ENCODE measurements around the gene OR11G2. TPM values are rescaled to one million over a fixed set of nuclear protein-coding genes. Genes with fewer than 3 reads are reported as not detected.

Gene OR11G2
- not detected for total RNA-seq
- polyA plus RNA-seq (2013, experiment 1 of 2) = not detected
- polyA plus RNA-seq (2013, experiment 2 of 2) = not detected
- long read RNA-seq, experiment 1 = 0 reads
- long read RNA-seq, experiment 2 = 0 reads
- long read RNA-seq, experiment 3 = 0 reads
- long read RNA-seq, experiment 4 = 0 reads

GRCh38 chr14:20190596-20190995 lies at the start of gene OR11G2:
Gene OR11G2 (plus strand): TSS chr14:20190896. CDS start chr14:20197438, 6,542 bp downstream.
- 40% methylated on average over 1 of the region's 1 CpG; no CpG with 5 or more reads in 1 of the 2 experiments for WGBS, 2 experiments (ENCODE audit: insufficient coverage in 1 of 2, insufficient read length in 1 of 2)
- no peaks in the 10 kb centered on the region for H3K4me1 ChIP-seq (ENCODE audit: control insufficient read depth, insufficient read depth, low read length)
- H3K4me3 ChIP-seq (ENCODE audit: low read length) = no peak within 1 kb of the TSS
- no peak within 1 kb of the TSS for H3K4me3 Mint-ChIP-seq
- no peaks in the 10 kb centered on the region for H3K27me3 ChIP-seq (ENCODE audit: control insufficient read depth, insufficient read depth, low read length, poor library complexity, severe bottlenecking)
- H3K9ac ChIP-seq (ENCODE audit: extremely low read depth, low read length, poor library complexity, severe bottlenecking) = no peak within 1 kb of the TSS
- H3K27me3 Mint-ChIP-seq (ENCODE audit: insufficient read depth) = no peaks in the 10 kb centered on the region
- H3K4me1 Mint-ChIP-seq = no peaks in the 10 kb centered on the region
- H3K27ac Mint-ChIP-seq = no peak within 1 kb of the TSS
- TF ChIP-seq CTCF (conservative IDR thresholded peaks at IDR 0.05) = no peak
- peaks cover 90% of the 10 kb centered on the region for H3K9me3 ChIP-seq (ENCODE audit: control insufficient read depth, low read length)
- DNase-seq = no peak
- peaks cover 94% of the 10 kb centered on the region for H3K9me3 Mint-ChIP-seq
- no peaks in the 10 kb centered on the region for H3K36me3 ChIP-seq (ENCODE audit: control insufficient read depth, insufficient read depth, low read length)
- H3K27ac ChIP-seq (ENCODE audit: low read depth, low read length) = no peak within 1 kb of the TSS
- H3K36me3 Mint-ChIP-seq (ENCODE audit: low read depth) = no peaks in the 10 kb centered on the region

GRCh38 chr14:20143911-20144310 lies 46.8 kb upstream of the OR11G2 start:
- Histone ChIP-seq H3K4me1 (ENCODE audit: control insufficient read depth, insufficient read depth, low read length) (no peaks in the 10 kb centered on the region), H3K9ac (ENCODE audit: extremely low read depth, low read length, poor library complexity, severe bottlenecking) (no peak overlapping the region), H3K27me3 (ENCODE audit: control insufficient read depth, insufficient read depth, low read length, poor library complexity, severe bottlenecking) (no peaks in the 10 kb centered on the region), H3K9me3 (ENCODE audit: control insufficient read depth, low read length) (peaks cover 76% of the 10 kb centered on the region), H3K4me3 (ENCODE audit: low read length) (no peak overlapping the region), H3K36me3 (ENCODE audit: control insufficient read depth, insufficient read depth, low read length) (no peaks in the 10 kb centered on the region), H3K27ac (ENCODE audit: low read depth, low read length) (no peak overlapping the region)
- Mint-ChIP-seq H3K4me3 (no peak overlapping the region), H3K9me3 (peaks cover 73% of the 10 kb centered on the region), H3K36me3 (ENCODE audit: low read depth) (no peaks in the 10 kb centered on the region), H3K4me1 (no peaks in the 10 kb centered on the region), H3K27me3 (ENCODE audit: insufficient read depth) (no peaks in the 10 kb centered on the region), H3K27ac (no peak overlapping the region)
- no peak for TF ChIP-seq CTCF (conservative IDR thresholded peaks at IDR 0.05)
- 57 to 59% methylated on average over 5 to 7 of the region's 7 CpGs for WGBS, 2 experiments (ENCODE audit: insufficient coverage in 1 of 2, insufficient read length in 1 of 2)
- no peak for DNase-seq

GRCh38 chr14:20144820-20145219 lies 45.9 kb upstream of the OR11G2 start:
- DNase-seq = no peak
- 43 to 62% methylated on average over 1 of the region's 1 CpG for whole genome bisulfite sequencing, 2 experiments (ENCODE audit: insufficient coverage in 1 of 2, insufficient read length in 1 of 2)
- H3K9me3 ChIP-seq (ENCODE audit: control insufficient read depth, low read length) = peaks cover 78% of the 10 kb centered on the region
- H3K27me3 ChIP-seq (ENCODE audit: control insufficient read depth, insufficient read depth, low read length, poor library complexity, severe bottlenecking) = no peaks in the 10 kb centered on the region
- H3K27me3 Mint-ChIP-seq (ENCODE audit: insufficient read depth) = no peaks in the 10 kb centered on the region
- no peak overlapping the region for H3K4me3 ChIP-seq (ENCODE audit: low read length)
- no peaks in the 10 kb centered on the region for H3K4me1 Mint-ChIP-seq
- no peaks in the 10 kb centered on the region for H3K36me3 Mint-ChIP-seq (ENCODE audit: low read depth)
- no peak overlapping the region for H3K9ac ChIP-seq (ENCODE audit: extremely low read depth, low read length, poor library complexity, severe bottlenecking)
- H3K27ac ChIP-seq (ENCODE audit: low read depth, low read length) = no peak overlapping the region
- no peaks in the 10 kb centered on the region for H3K4me1 ChIP-seq (ENCODE audit: control insufficient read depth, insufficient read depth, low read length)
- H3K27ac Mint-ChIP-seq = no peak overlapping the region
- H3K4me3 Mint-ChIP-seq = no peak overlapping the region
- no peak for TF ChIP-seq CTCF (conservative IDR thresholded peaks at IDR 0.05)
- no peaks in the 10 kb centered on the region for H3K36me3 ChIP-seq (ENCODE audit: control insufficient read depth, insufficient read depth, low read length)
- peaks cover 76% of the 10 kb centered on the region for H3K9me3 Mint-ChIP-seq
